PFSK-1 (cell line): ENCODE data around the gene RCE1.

Experiments
- FOXP2 ChIP-seq: optimal IDR thresholded peaks from 2 replicates; pipeline ENCODE3; 2011; ENCODE audit warnings: borderline replicate concordance, control low read depth, inconsistent platforms; ENCODE audit not compliant: insufficient read depth; ENCODE audit errors: extremely low read length, extremely low read depth
- POLR2AphosphoS5 ChIP-seq: IDR thresholded peaks from 2 replicates; pipeline ENCODE4 v1.6.1; 2012; ENCODE audit warnings: low read depth, mild to moderate bottlenecking, control low read depth, low read length, moderate library complexity
- SIN3A ChIP-seq: IDR thresholded peaks from 2 replicates; pipeline ENCODE4 v1.6.1; 2012; ENCODE audit warnings: mild to moderate bottlenecking, low read length, moderate library complexity, borderline replicate concordance; ENCODE audit not compliant: insufficient read depth
- TAF1 ChIP-seq: IDR thresholded peaks from 2 replicates; pipeline ENCODE4 v1.6.1; 2012; ENCODE audit warnings: low read length, control low read depth, borderline replicate concordance; ENCODE audit not compliant: insufficient read depth
- TF ChIP-seq, protein P1 (sequence below), 2 experiments: IDR thresholded peaks; 2 replicates each; pipeline versions ENCODE4 v1.6.1 to v1.8.0; 2011 to 2012; ENCODE audit warnings: low read depth in 2 of 2, low read length in 2 of 2, control low read depth in 1 of 2, inconsistent platforms in 1 of 2, mild to moderate bottlenecking in 1 of 2, moderate library complexity in 1 of 2; ENCODE audit not compliant: insufficient read depth in 1 of 2

RCE1 gene

GRCh38 chr11:66861774-66862558 lies 18.7 kb downstream of the RCE1 start:
- TF ChIP-seq FOXP2 (no peak), SIN3A (no peak), TAF1 (no peak), POLR2AphosphoS5 (0 out of 2 replicates have a peak, but pooled peaks have one; percentile 23)
- TF ChIP-seq, protein P1, sequence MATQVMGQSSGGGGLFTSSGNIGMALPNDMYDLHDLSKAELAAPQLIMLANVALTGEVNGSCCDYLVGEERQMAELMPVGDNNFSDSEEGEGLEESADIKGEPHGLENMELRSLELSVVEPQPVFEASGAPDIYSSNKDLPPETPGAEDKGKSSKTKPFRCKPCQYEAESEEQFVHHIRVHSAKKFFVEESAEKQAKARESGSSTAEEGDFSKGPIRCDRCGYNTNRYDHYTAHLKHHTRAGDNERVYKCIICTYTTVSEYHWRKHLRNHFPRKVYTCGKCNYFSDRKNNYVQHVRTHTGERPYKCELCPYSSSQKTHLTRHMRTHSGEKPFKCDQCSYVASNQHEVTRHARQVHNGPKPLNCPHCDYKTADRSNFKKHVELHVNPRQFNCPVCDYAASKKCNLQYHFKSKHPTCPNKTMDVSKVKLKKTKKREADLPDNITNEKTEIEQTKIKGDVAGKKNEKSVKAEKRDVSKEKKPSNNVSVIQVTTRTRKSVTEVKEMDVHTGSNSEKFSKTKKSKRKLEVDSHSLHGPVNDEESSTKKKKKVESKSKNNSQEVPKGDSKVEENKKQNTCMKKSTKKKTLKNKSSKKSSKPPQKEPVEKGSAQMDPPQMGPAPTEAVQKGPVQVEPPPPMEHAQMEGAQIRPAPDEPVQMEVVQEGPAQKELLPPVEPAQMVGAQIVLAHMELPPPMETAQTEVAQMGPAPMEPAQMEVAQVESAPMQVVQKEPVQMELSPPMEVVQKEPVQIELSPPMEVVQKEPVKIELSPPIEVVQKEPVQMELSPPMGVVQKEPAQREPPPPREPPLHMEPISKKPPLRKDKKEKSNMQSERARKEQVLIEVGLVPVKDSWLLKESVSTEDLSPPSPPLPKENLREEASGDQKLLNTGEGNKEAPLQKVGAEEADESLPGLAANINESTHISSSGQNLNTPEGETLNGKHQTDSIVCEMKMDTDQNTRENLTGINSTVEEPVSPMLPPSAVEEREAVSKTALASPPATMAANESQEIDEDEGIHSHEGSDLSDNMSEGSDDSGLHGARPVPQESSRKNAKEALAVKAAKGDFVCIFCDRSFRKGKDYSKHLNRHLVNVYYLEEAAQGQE (IDR thresholded peaks at IDR 0.05; ENCODE audit: insufficient read depth in 1 of 2, low read depth in 2 of 2, low read length in 2 of 2) = no peak

DNA sequence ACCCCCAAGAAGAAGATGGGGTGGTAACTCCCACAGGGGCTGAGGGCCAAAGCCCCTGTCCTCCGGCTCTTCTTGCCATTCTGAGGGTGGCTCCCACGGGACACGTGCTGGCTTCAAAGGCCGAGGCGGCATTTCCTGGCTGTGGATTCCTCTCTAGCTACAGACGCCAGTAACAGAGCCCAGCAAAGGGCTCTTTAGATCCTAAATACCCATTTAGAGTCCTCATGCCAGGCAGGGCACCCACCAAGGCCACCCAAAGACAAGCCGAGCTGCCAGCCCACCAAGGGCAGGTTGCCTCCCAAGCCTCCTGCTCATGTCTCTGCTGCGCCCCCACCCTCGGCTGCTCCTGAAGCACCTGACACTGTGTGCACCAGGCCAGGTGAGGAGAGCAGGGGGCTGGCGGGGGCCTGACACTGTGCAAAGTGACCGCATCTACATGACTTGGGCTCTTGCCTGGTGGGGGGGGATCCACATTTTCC lies 19.4 kb downstream of the RCE1 start:
- TF ChIP-seq TAF1 = no peak
- TF ChIP-seq POLR2AphosphoS5 = no peak
- no peak for TF ChIP-seq SIN3A
- TF ChIP-seq, protein P1 (IDR thresholded peaks at IDR 0.05; ENCODE audit: insufficient read depth in 1 of 2, low read depth in 2 of 2, low read length in 2 of 2) = no peak
- no peak for TF ChIP-seq FOXP2

- no peak for TF ChIP-seq FOXP2
- TF ChIP-seq, protein P1 (IDR thresholded peaks at IDR 0.05; ENCODE audit: insufficient read depth in 1 of 2, low read depth in 2 of 2, low read length in 2 of 2) = no peak
- no peak for TF ChIP-seq TAF1
- no peak for TF ChIP-seq SIN3A
- TF ChIP-seq POLR2AphosphoS5 = no peak
These were observed 20.3 kb downstream of the RCE1 start for GRCh38 chr11:66863428-66864125.

DNA sequence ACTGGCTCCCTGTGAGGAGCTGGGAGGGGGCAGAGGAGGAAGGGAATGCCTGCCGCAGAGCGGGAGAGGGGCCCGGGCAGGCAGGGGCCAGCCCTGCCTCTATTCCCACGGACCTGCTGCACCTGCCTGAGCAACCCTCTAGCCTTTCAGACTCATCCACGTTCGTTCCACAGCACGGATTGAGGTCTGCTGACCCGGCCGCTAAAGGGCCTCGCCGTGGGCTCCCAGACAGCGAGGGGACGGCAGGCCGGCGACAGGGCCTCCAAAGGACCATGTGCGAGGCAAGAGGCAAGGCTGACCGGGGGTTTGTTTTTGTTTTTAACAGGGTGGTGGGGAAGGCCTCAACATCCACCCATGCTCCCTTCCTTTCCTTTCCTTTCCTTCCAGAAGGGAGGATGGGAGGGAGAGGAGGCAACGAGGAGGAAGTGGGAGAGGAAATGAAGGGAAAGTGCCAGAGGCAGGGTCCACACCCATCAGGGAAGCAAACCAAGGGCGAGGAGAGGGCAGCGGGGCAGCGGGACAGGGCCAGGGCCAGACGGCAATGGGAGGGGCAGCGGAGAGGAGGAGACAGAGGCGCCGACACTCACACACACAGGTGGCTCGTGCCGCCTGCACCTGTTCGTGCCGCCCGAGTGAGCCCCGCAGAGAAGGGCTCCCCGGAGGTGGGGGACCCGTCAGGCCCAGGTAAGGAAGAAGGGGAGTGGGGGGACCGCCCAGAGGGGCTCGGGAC lies 21.1 kb downstream of the RCE1 start:
- no peak for TF ChIP-seq SIN3A
- TF ChIP-seq, protein P1 (IDR thresholded peaks at IDR 0.05; ENCODE audit: insufficient read depth in 1 of 2, low read depth in 2 of 2, low read length in 2 of 2) = no peak
- TF ChIP-seq POLR2AphosphoS5 = no peak
- TF ChIP-seq TAF1 = no peak
- no peak for TF ChIP-seq FOXP2
